ENCODE measurements around the gene SYNGR3. TPM values are rescaled to one million over a fixed set of nuclear protein-coding genes. Genes with fewer than 3 reads are reported as not detected.
"Not testable (repeated sequence)": the region's sequence is repeated elsewhere in the genome, so short reads cannot be mapped to it uniquely, and the experiment has no call there.

SYNGR3 gene
- total and polyA plus RNA-seq, 7 experiments from 2014 or later = 0.49 to 8.8 (median 0.92) TPM

DNA sequence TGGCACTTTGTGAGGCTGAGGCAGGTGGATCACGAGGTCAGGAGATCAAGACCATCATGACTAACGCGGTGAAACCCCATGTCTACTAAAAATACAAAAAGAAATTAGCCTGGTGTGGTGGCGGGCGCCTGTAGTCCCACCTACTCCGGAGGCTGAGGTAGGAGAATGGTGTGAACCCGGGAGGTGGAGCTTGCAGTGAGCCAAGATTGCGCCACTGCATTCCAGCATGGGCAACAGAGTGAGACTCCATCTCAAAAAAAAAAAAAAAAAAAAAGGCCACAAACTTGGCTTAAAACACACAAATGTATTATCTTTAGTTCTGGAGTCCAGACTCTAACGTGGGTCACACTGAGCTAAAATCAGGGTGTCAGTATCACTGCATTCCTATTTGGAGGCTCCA lies 22.0 kb downstream of the SYNGR3 start:
- H3K4me1 ChIP-seq (ENCODE audit: control insufficient read depth in 2 of 2, insufficient read depth in 2 of 2, low read length in 2 of 2) = peaks cover 26 to 29% of the 10 kb centered on the region in 2 donors
- H3K27me3 ChIP-seq (ENCODE audit: control insufficient read depth in 2 of 2, insufficient read depth in 2 of 2, low read length in 2 of 2); intact Hi-C loops (cut with micrococcal nuclease); H3K27ac Mint-ChIP-seq; H3K9me3 ChIP-seq (ENCODE audit: control insufficient read depth in 2 of 3, low read length in 3 of 3); H3K27ac ChIP-seq (ENCODE audit: low read depth, low read length); DNase-seq; H3K27me3 Mint-ChIP-seq; H3K4me3 ChIP-seq (ENCODE audit: low read length); H3K9me3 Mint-ChIP-seq; H3K36me3 Mint-ChIP-seq; ATAC-seq; H3K36me3 ChIP-seq (ENCODE audit: control insufficient read depth in 2 of 3, insufficient read depth in 3 of 3, low read length in 3 of 3): not testable (repeated sequence)
- CTCF ChIA-PET = interaction anchor here (0.7 kb wide), 1 partner anchor 45 kb away, joined by 8 read pairs; no protein-coding TSS in a partner anchor
- H3K4me3 Mint-ChIP-seq = peak overlapping the region in 3 of 10 donors; percentile 34 to 87 (median 53)
- POLR2A ChIA-PET = interaction anchor here (0.8 to 1.7 kb wide), 3 partner anchors 19 to 135 kb away, joined by 3 to 4 read pairs (median 3); no protein-coding TSS in a partner anchor
- H3K4me1 Mint-ChIP-seq = peaks cover 14 to 28% (median 24%) of the 10 kb centered on the region in 7 donors

DNA sequence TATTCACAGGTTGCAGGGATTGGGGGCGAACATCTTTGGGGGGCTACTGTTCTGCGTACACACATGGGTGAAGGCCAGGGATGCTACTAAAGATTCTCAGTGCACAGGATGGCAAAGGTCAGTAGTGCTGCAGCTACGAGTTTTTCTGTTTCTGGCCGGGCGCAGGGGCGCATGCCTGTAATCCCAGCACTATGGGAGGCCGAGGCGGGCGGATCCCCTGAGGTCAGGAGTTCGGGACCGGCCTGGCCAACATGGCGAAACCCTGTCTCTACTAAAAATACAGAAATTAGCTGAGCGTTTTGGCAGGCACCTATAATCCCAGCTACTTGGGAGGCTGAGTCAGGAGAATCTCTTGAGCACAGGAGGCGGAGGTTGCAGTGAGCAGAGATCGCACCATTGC lies 23.8 kb downstream of the SYNGR3 start:
- intact Hi-C loops (cut with micrococcal nuclease) = no loop called here
- H3K4me1 Mint-ChIP-seq = peaks cover 3 to 12% (median 10%) of the 10 kb centered on the region in 7 donors
- peak overlapping the region in 1 of 9 donors; percentile 9 for H3K27ac Mint-ChIP-seq

DNA sequence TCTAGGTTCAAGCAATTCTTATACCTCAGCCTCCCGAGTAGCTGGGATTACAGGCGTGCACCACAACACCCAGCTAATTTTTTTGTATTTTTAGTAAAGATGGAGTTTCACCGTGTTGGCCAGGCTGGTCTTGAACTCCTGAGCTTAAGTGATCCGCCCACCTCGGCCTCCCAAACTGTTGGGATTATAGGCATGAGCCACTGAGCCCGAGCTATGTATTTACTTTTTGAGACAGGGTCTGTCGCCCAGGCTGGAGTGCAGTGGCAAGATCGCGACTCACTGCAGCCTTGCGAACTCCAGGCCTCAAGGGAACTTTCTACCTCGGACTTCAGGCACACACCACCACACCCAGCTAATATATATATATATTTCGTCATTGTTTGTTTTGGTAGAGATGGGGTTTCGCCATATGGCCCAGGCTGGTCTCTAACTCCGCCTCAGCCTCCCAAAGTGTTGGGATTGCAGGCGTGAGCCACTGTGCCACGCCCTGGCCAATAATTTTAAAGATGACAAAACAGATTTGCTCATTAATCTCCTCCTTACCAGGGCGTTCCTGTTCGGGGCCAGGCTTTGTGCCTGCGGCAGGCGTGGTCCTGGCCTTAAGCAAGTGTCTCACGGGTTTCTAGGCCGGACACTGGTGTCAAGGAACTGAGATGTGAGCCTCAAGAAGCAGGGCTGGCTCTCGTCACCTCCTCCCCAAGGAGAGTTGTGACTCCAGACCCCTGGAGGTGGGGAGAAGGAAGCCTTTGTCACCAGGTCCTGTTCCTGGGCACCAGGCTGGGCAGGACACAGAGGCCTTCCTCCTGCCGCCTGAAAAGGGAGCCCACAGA lies 25.6 kb downstream of the SYNGR3 start:
- Mint-ChIP-seq H3K4me1 (peaks cover 0 to 2% (median 1%) of the 10 kb centered on the region in 7 donors), H3K27ac (no peak overlapping the region), H3K27me3 (peaks cover 0 to 13% (median 6%) of the 10 kb centered on the region in 5 donors), H3K9me3 (peaks cover 0 to 1% (median 0%) of the 10 kb centered on the region in 11 donors), H3K36me3 (no peaks in the 10 kb centered on the region), H3K4me3 (no peak overlapping the region)
- no peak overlapping the region for H3K4me3 ChIP-seq (ENCODE audit: low read length)
- ChIA-PET POLR2A (interaction anchor here (0.8 to 1.1 kb wide), 3 partner anchors 9 to 140 kb away, joined by 3 to 6 read pairs (median 3); partner anchors contain the start of gene TRAF7), CTCF (interaction anchor here (1.0 kb wide), 1 partner anchor 126 kb away, joined by 3 read pairs; no protein-coding TSS in a partner anchor)
- ATAC-seq (peak; percentile 71), DNase-seq (no peak)
- no peaks in the 10 kb centered on the region for H3K36me3 ChIP-seq (ENCODE audit: control insufficient read depth in 2 of 3, insufficient read depth in 3 of 3, low read length in 3 of 3)
- H3K9me3 ChIP-seq (ENCODE audit: control insufficient read depth in 2 of 3, low read length in 3 of 3) = no peaks in the 10 kb centered on the region
- intact Hi-C loops (cut with micrococcal nuclease) = no loop called here
- H3K4me1 ChIP-seq (ENCODE audit: control insufficient read depth in 2 of 2, insufficient read depth in 2 of 2, low read length in 2 of 2) = peaks cover 3% of the 10 kb centered on the region in 2 donors
- no peaks in the 10 kb centered on the region for H3K27me3 ChIP-seq (ENCODE audit: control insufficient read depth in 2 of 2, insufficient read depth in 2 of 2, low read length in 2 of 2)
- no peak overlapping the region for H3K27ac ChIP-seq (ENCODE audit: low read depth, low read length)

More for the DNA sequence above, 23.8 kb downstream of the SYNGR3 start:
- no peak overlapping the region for H3K27ac ChIP-seq (ENCODE audit: low read depth, low read length)
- H3K36me3 Mint-ChIP-seq = peaks cover 0 to under 1% (median 0%) of the 10 kb centered on the region in 5 donors
- ATAC-seq (no peak), DNase-seq (no peak)
- no peaks in the 10 kb centered on the region for H3K9me3 ChIP-seq (ENCODE audit: control insufficient read depth in 2 of 3, low read length in 3 of 3)
- peaks cover 13 to 14% of the 10 kb centered on the region in 2 donors for H3K4me1 ChIP-seq (ENCODE audit: control insufficient read depth in 2 of 2, insufficient read depth in 2 of 2, low read length in 2 of 2)
- no peak overlapping the region for H3K4me3 ChIP-seq (ENCODE audit: low read length)
- peaks cover 0 to 3% (median 0%) of the 10 kb centered on the region in 5 donors for H3K27me3 Mint-ChIP-seq
- H3K4me3 Mint-ChIP-seq = peak overlapping the region in 1 of 10 donors; percentile 71
- ChIA-PET CTCF (interaction anchor here (1.1 kb wide), 1 partner anchor 125 kb away, joined by 3 read pairs; no protein-coding TSS in a partner anchor), POLR2A (no interaction called here)
- H3K27me3 ChIP-seq (ENCODE audit: control insufficient read depth in 2 of 2, insufficient read depth in 2 of 2, low read length in 2 of 2) = no peaks in the 10 kb centered on the region
- H3K9me3 Mint-ChIP-seq = no peaks in the 10 kb centered on the region
- no peaks in the 10 kb centered on the region for H3K36me3 ChIP-seq (ENCODE audit: control insufficient read depth in 2 of 3, insufficient read depth in 3 of 3, low read length in 3 of 3)

DNA sequence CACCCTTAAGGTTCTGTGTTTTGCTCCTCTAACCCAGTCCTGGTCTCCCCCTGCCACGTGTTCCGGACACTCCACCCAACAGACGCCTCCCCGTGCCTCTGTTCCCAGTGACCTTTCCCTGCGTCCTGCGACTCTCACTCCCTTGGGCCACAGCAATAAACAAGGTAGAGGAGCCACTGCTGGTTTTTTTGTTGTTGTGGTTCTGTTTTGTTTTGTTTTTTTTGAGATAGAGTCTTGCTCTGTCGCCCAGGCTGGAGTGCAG lies 26.1 kb downstream of the SYNGR3 start:
- no peak overlapping the region for H3K4me3 ChIP-seq (ENCODE audit: low read length)
- DNase-seq = no peak
- intact Hi-C loops (cut with micrococcal nuclease) = no loop called here
- no peaks in the 10 kb centered on the region for H3K9me3 ChIP-seq (ENCODE audit: control insufficient read depth in 2 of 3, low read length in 3 of 3)
- Mint-ChIP-seq H3K4me1 (peaks cover 0 to 3% (median 0%) of the 10 kb centered on the region in 7 donors), H3K9me3 (peaks cover 0 to 1% (median 0%) of the 10 kb centered on the region in 11 donors), H3K4me3 (no peak overlapping the region), H3K27me3 (peaks cover 4 to 19% (median 10%) of the 10 kb centered on the region in 5 donors), H3K27ac (no peak overlapping the region), H3K36me3 (no peaks in the 10 kb centered on the region)
- CTCF ChIA-PET = interaction anchor here (1.0 kb wide), 1 partner anchor 125 kb away, joined by 3 read pairs; no protein-coding TSS in a partner anchor
- no peak for ATAC-seq
- H3K27ac ChIP-seq (ENCODE audit: low read depth, low read length) = no peak overlapping the region
- no peaks in the 10 kb centered on the region for H3K36me3 ChIP-seq (ENCODE audit: control insufficient read depth in 2 of 3, insufficient read depth in 3 of 3, low read length in 3 of 3)
- H3K4me1 ChIP-seq (ENCODE audit: control insufficient read depth in 2 of 2, insufficient read depth in 2 of 2, low read length in 2 of 2) = no peaks in the 10 kb centered on the region
- peaks cover 0 to 3% of the 10 kb centered on the region in 2 donors for H3K27me3 ChIP-seq (ENCODE audit: control insufficient read depth in 2 of 2, insufficient read depth in 2 of 2, low read length in 2 of 2)
- POLR2A ChIA-PET = no interaction called here

DNA sequence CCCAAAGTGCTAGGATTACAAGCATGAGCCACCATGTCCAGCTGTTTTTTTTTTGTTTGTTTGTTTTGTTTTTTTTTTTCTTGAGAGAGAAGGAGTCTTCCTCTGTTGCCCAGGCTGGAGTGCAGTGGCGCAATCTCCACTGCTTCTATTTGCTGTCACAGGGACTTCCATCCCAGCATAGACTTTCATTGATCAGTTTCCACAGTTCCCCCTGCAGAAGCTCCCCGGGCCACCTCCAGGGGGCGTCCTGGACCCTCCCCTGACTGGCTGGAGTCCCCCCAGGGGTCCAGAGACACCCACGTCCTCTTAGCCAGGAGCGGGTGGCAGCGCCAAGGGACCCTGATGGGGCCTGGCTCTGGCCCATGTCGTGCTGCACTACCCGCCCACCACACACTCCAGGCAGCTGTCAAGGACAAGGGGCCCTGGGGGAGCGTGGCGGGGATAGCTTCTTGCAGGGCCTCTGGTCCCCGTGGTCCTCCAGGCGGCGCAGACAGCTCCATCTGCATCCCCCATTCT lies 26.7 kb downstream of the SYNGR3 start:
- H3K27me3 ChIP-seq (ENCODE audit: control insufficient read depth in 2 of 2, insufficient read depth in 2 of 2, low read length in 2 of 2) = peaks cover 0 to 4% of the 10 kb centered on the region in 2 donors
- peaks cover 6 to 23% (median 10%) of the 10 kb centered on the region in 5 donors for H3K27me3 Mint-ChIP-seq
- no peak overlapping the region for H3K27ac Mint-ChIP-seq
- no peak overlapping the region for H3K4me3 Mint-ChIP-seq
- peaks cover 0 to 1% (median 0%) of the 10 kb centered on the region in 11 donors for H3K9me3 Mint-ChIP-seq
- intact Hi-C loops (cut with micrococcal nuclease) = no loop called here
- H3K36me3 ChIP-seq (ENCODE audit: control insufficient read depth in 2 of 3, insufficient read depth in 3 of 3, low read length in 3 of 3) = no peaks in the 10 kb centered on the region
- ATAC-seq = no peak
- peaks cover 0 to 3% (median 0%) of the 10 kb centered on the region in 7 donors for H3K4me1 Mint-ChIP-seq
- no peaks in the 10 kb centered on the region for H3K4me1 ChIP-seq (ENCODE audit: control insufficient read depth in 2 of 2, insufficient read depth in 2 of 2, low read length in 2 of 2)
- DNase-seq = no peak
- no peak overlapping the region for H3K4me3 ChIP-seq (ENCODE audit: low read length)
- ChIA-PET CTCF (interaction anchor here (0.6 to 0.8 kb wide), 2 partner anchors 124 to 1885 kb away, joined by 3 read pairs; no protein-coding TSS in a partner anchor), POLR2A (no interaction called here)
- no peaks in the 10 kb centered on the region for H3K9me3 ChIP-seq (ENCODE audit: control insufficient read depth in 2 of 3, low read length in 3 of 3)
- H3K36me3 Mint-ChIP-seq = no peaks in the 10 kb centered on the region
- no peak overlapping the region for H3K27ac ChIP-seq (ENCODE audit: low read depth, low read length)

DNA sequence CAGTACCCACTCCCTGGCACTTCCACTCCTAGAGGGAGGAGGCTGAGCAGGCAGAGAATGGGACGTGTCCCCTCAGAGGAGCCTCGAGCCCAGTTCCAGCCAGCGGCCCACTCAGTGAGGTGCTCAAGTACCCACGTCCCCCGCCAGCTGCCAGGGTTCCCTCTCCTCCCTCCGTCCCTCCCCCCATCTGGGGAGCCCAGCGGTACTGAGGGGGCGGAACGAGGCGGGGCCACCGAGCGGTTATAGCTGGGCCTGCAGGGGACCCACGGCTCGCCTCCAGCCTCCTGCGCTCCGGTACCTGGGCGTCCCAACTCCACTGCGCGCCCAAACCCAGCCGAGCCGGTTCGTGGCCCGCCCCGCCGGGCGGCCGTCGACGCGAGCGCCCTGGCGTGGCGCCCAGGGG lies 29.7 kb downstream of the SYNGR3 start, which contains the start of gene NPW:
Gene NPW (plus strand): TSS at position 268 of the 403 bp plus-strand sequence.
- Histone ChIP-seq H3K27me3 (ENCODE audit: control insufficient read depth in 2 of 2, insufficient read depth in 2 of 2, low read length in 2 of 2) (peaks cover 0 to 8% of the 10 kb centered on the region in 2 donors), H3K9me3 (ENCODE audit: control insufficient read depth in 2 of 3, low read length in 3 of 3) (no peaks in the 10 kb centered on the region), H3K27ac (ENCODE audit: low read depth, low read length) (no peak within 1 kb of the TSS), H3K4me1 (ENCODE audit: control insufficient read depth in 2 of 2, insufficient read depth in 2 of 2, low read length in 2 of 2) (peaks cover 11 to 15% of the 10 kb centered on the region in 2 donors), H3K36me3 (ENCODE audit: control insufficient read depth in 2 of 3, insufficient read depth in 3 of 3, low read length in 3 of 3) (no peaks in the 10 kb centered on the region), H3K4me3 (ENCODE audit: low read length) (no peak within 1 kb of the TSS)
- Mint-ChIP-seq H3K4me1 (peaks cover 11 to 17% (median 13%) of the 10 kb centered on the region in 7 donors), H3K27me3 (peaks cover 7 to 40% (median 15%) of the 10 kb centered on the region in 5 donors), H3K36me3 (no peaks in the 10 kb centered on the region), H3K4me3 (peak within 1 kb of the TSS in 2 of 10 donors; percentile 17 to 46), H3K27ac (no peak within 1 kb of the TSS), H3K9me3 (peaks cover 0 to 5% (median 0%) of the 10 kb centered on the region in 11 donors)
- CTCF ChIA-PET = interaction anchor here (5.0 kb wide), 1 partner anchor 122 kb away, joined by 42 read pairs; no protein-coding TSS in a partner anchor
- DNase-seq (peak in 1 of 9 donors; percentile 45), ATAC-seq (no peak)
- intact Hi-C loops (cut with micrococcal nuclease) = no loop called here
- POLR2A ChIA-PET = interaction anchor here (1.2 to 1.5 kb wide), 2 partner anchors 121 to 135 kb away, joined by 3 to 7 read pairs; no protein-coding TSS in a partner anchor
